Smooth muscle cell (in vitro differentiated cells): ENCODE measurements around the gene CAVIN3. TPM values are rescaled to one million over a fixed set of nuclear protein-coding genes. Genes with fewer than 3 reads are reported as not detected.

Source experiments
- DNase-seq: peaks from one replicate; lab custom pipeline; 2025; ENCODE audit not compliant: unreplicated experiment; lab: John Stamatoyannopoulos, UW
- H2AFZ ChIP-seq: fragments of 200-600 bp; sonication (generic); 2 replicates; pipeline ENCODE4 v1.6.0; 2016; ENCODE audit warnings: antibody characterized with exemption, low read depth, mild to moderate bottlenecking
- H3F3A ChIP-seq: fragments of 200-600 bp; sonication (generic); 2 replicates; pipeline ENCODE4 v1.6.0; 2017; ENCODE audit warnings: antibody characterized with exemption, low read depth
- H3K27ac ChIP-seq: fragments of 200-600 bp; sonication (generic); 2 replicates; pipeline ENCODE4 v1.5.1; 2016; ENCODE audit warnings: low read depth, mild to moderate bottlenecking
- H3K27me3 ChIP-seq: fragments of 200-600 bp; sonication (generic); 2 replicates; pipeline ENCODE4 v1.6.1; 2016; ENCODE audit warnings: low read depth, mild to moderate bottlenecking
- H3K36me3 ChIP-seq: fragments of 200-600 bp; sonication (generic); 2 replicates; pipeline ENCODE4 v1.5.1; 2016; ENCODE audit warnings: low read depth
- H3K4me1 ChIP-seq: fragments of 200-600 bp; sonication (generic); 2 replicates; pipeline ENCODE4 v1.5.1; 2016; ENCODE audit warnings: low read depth
- H3K4me2 ChIP-seq: fragments of 200-600 bp; sonication (generic); 2 replicates; pipeline ENCODE4 v1.6.0; 2016; ENCODE audit warnings: mild to moderate bottlenecking
- H3K4me3 ChIP-seq: fragments of 200-600 bp; sonication (generic); 2 replicates; pipeline ENCODE4 v1.5.1; 2016; ENCODE audit warnings: mild to moderate bottlenecking
- H3K79me2 ChIP-seq: fragments of 200-600 bp; sonication (generic); 2 replicates; pipeline ENCODE4 v1.6.0; 2016; ENCODE audit warnings: low read depth, mild to moderate bottlenecking
- H3K9ac ChIP-seq: fragments of 200-600 bp; sonication (generic); 2 replicates; pipeline ENCODE4 v1.6.0; 2016; ENCODE audit warnings: low read depth
- H3K9me3 ChIP-seq: fragments of 200-600 bp; sonication (generic); replicated peaks from 2 replicates; pipeline ENCODE4 v1.5.1; 2016; ENCODE audit warnings: low read depth
- H4K20me1 ChIP-seq: fragments of 200-600 bp; sonication (generic); 2 replicates; pipeline ENCODE4 v1.6.0; 2016; ENCODE audit warnings: low read depth
- CTCF ChIP-seq: fragments of 200-600 bp; sonication (generic); IDR thresholded peaks from 2 replicates; pipeline ENCODE4 v1.5.1; 2017; ENCODE audit warnings: borderline replicate concordance, mild to moderate bottlenecking, antibody characterized with exemption; ENCODE audit not compliant: insufficient read depth, poor library complexity, severe bottlenecking
- WGBS: methylation state at CpG from one replicate; pipeline ENCODE4 v1.1.7; 2016; ENCODE audit warnings: low lambda C conversion rate; 5-methylcytosine and 5-hydroxymethylcytosine counted together
- polyA plus RNA-seq: library from polyadenylated mRNA; unstranded; fragments of >200 nt; fragmentation: Nextera tagmentation; extraction: Ambion mirVana; gene quantifications from 2 replicates; pipeline ENCODE4 v1.2.1, GENCODE V29; 2016
- total RNA-seq: library from RNA; depleted of rRNA; stranded (reverse); fragments of >200 nt; gene quantifications from 2 replicates; pipeline ENCODE4 v1.2.3, GENCODE V29; 2014

CAVIN3 gene
- total and polyA plus RNA-seq, 2 experiments from 2014 or later = 177 to 251 TPM

- Histone ChIP-seq H3F3A (peaks cover 15% of the 10 kb centered on the region), H3K4me1 (peaks cover 22% of the 10 kb centered on the region), H2AFZ (no peak overlapping the region), H3K27ac (no peak overlapping the region), H3K9me3 (no peaks in the 10 kb centered on the region), H4K20me1 (no peaks in the 10 kb centered on the region), H3K27me3 (no peaks in the 10 kb centered on the region), H3K4me2 (peak overlapping the region; percentile 80), H3K4me3 (no peak overlapping the region), H3K79me2 (peaks cover 14% of the 10 kb centered on the region), H3K9ac (no peak overlapping the region), H3K36me3 (no peaks in the 10 kb centered on the region)
- DNase-seq = peak; percentile 10
- peak; percentile 73 for TF ChIP-seq CTCF
- 8% methylated on average over 10 of the region's 10 CpGs for WGBS
Observed at GRCh38 chr11:6315811-6316425, 4.4 kb downstream of the CAVIN3 start.

GRCh38 chr11:6312106-6312505 is 8.2 kb downstream of the CAVIN3 start:
- H3K9ac ChIP-seq = no peak overlapping the region
- TF ChIP-seq CTCF = no peak
- WGBS = 96% methylated on average over 3 of the region's 3 CpGs

GRCh38 chr11:6307876-6308275 is 12.4 kb downstream of the CAVIN3 start:
- Histone ChIP-seq H3K36me3 (no peaks in the 10 kb centered on the region), H3K9ac (peak overlapping the region; percentile 28), H3K4me3 (no peak overlapping the region), H3K4me2 (peak overlapping the region; percentile 61), H3K4me1 (peaks cover 26% of the 10 kb centered on the region), H3K27ac (peak overlapping the region; percentile 57), H3K27me3 (no peaks in the 10 kb centered on the region), H3K79me2 (no peaks in the 10 kb centered on the region), H3K9me3 (no peaks in the 10 kb centered on the region), H2AFZ (peak overlapping the region; percentile 80), H4K20me1 (no peaks in the 10 kb centered on the region), H3F3A (no peaks in the 10 kb centered on the region)
- TF ChIP-seq CTCF = no peak
- WGBS = 56% methylated on average over 8 of the region's 8 CpGs
- no peak for DNase-seq

More at GRCh38 chr11:6312106-6312505, 8.2 kb downstream of the CAVIN3 start:
- Histone ChIP-seq H3K79me2 (no peaks in the 10 kb centered on the region), H3K4me1 (peaks cover 19% of the 10 kb centered on the region), H3K36me3 (no peaks in the 10 kb centered on the region), H4K20me1 (no peaks in the 10 kb centered on the region), H3K27ac (no peak overlapping the region), H2AFZ (no peak overlapping the region), H3F3A (no peaks in the 10 kb centered on the region), H3K4me3 (no peak overlapping the region), H3K4me2 (no peak overlapping the region), H3K27me3 (no peaks in the 10 kb centered on the region), H3K9me3 (no peaks in the 10 kb centered on the region)
- DNase-seq = no peak

GRCh38 chr11:6305297-6305696 is 15.0 kb downstream of the CAVIN3 start:
- Histone ChIP-seq H2AFZ (no peak overlapping the region), H3K27me3 (no peaks in the 10 kb centered on the region), H3K9me3 (no peaks in the 10 kb centered on the region), H3F3A (no peaks in the 10 kb centered on the region), H3K9ac (no peak overlapping the region), H3K4me1 (peaks cover 39% of the 10 kb centered on the region), H3K36me3 (no peaks in the 10 kb centered on the region), H3K4me3 (no peak overlapping the region), H3K79me2 (no peaks in the 10 kb centered on the region), H4K20me1 (no peaks in the 10 kb centered on the region), H3K4me2 (no peak overlapping the region), H3K27ac (no peak overlapping the region)
- WGBS = 84% methylated on average over 4 of the region's 4 CpGs
- TF ChIP-seq CTCF = no peak
- DNase-seq = no peak
